SK-N-SH (cell line): ENCODE results near the gene DUSP15. TPM values are rescaled to one million over a fixed set of nuclear protein-coding genes. Genes with fewer than 3 reads are reported as not detected.

Experiments
- CTCF ChIA-PET: fragments of 300-600, 350-600 bp; formaldehyde crosslinking; extraction: SDS; loops from one replicate; lab custom pipeline; 2021; lab: Yijun Ruan, JAX
- POLR2A ChIA-PET: fragments of 350-600 bp; sonication (Branson Sonifier 250); formaldehyde crosslinking; extraction: SDS; loops from one replicate; lab custom pipeline; 2020; ENCODE audit warnings: antibody characterized with exemption, inconsistent platforms; lab: Yijun Ruan, JAX
- DNase-seq: peaks from one replicate; pipeline ENCODE4 v3.0.0; 2012
- H2AFZ ChIP-seq: fragments of 200-600 bp; sonication (generic); 2 replicates; pipeline ENCODE4 v1.8.1; 2016; ENCODE audit warnings: antibody characterized with exemption, mild to moderate bottlenecking, low read depth
- H3F3A ChIP-seq: fragments of 200-600 bp; sonication (generic); replicated peaks from 2 replicates; pipeline ENCODE3; 2016; ENCODE audit warnings: antibody characterized with exemption, mild to moderate bottlenecking; ENCODE audit not compliant: insufficient read depth
- H3K27ac ChIP-seq, 2 experiments: fragments of 200-500 bp in 1 of 2; fragments of 200-600 bp in 1 of 2; sonication (Bioruptor generic) in 1 of 2; sonication (generic), shearing (Covaris generic) in 1 of 2; 2 replicates each; pipeline versions ENCODE4 v1.5.1 to v1.6.1; 2014 to 2016; ENCODE audit warnings: low read depth in 2 of 2, inconsistent platforms in 1 of 2, low read length in 1 of 2, mild to moderate bottlenecking in 1 of 2, mixed read lengths in 1 of 2
- H3K27me3 ChIP-seq: fragments of 200-600 bp; sonication (generic), shearing (Covaris generic); 2 replicates; pipeline ENCODE4 v1.6.1; 2016; ENCODE audit warnings: mixed run types; ENCODE audit not compliant: insufficient read depth
- H3K36me3 ChIP-seq, 2 experiments: fragments of 200-500 bp in 1 of 2; fragments of 200-600 bp in 1 of 2; sonication (Bioruptor generic) in 1 of 2; sonication (generic) in 1 of 2; replicated peaks in 1 of 2; 2 replicates each; pipeline versions ENCODE3 to v1.5.1; 2014 to 2016; ENCODE audit warnings: low read length in 1 of 2, mild to moderate bottlenecking in 1 of 2; ENCODE audit not compliant: insufficient read depth in 2 of 2, control insufficient read depth in 1 of 2
- H3K4me1 ChIP-seq, 2 experiments: fragments of 200-500 bp in 1 of 2; fragments of 200-600 bp in 1 of 2; sonication (Bioruptor generic) in 1 of 2; sonication (generic), shearing (Covaris generic) in 1 of 2; 2 replicates each; pipeline versions ENCODE4 v1.5.1 to v1.6.1; 2014 to 2016; ENCODE audit warnings: low read depth in 1 of 2, low read length in 1 of 2, mixed run types in 1 of 2; ENCODE audit not compliant: insufficient read depth in 2 of 2, control insufficient read depth in 1 of 2
- H3K4me2 ChIP-seq: fragments of 200-600 bp; sonication (generic), shearing (Covaris generic); 2 replicates; pipeline ENCODE4 v1.6.1; 2017; ENCODE audit warnings: mixed run types
- H3K4me3 ChIP-seq, 2 experiments: fragments of 200-500 bp in 1 of 2; fragments of 200-600 bp in 1 of 2; sonication (Bioruptor generic) in 1 of 2; sonication (generic), shearing (Covaris generic) in 1 of 2; 2 replicates each; pipeline versions ENCODE4 v1.5.1 to v1.8.1; 2014 to 2016; ENCODE audit warnings: low read depth in 2 of 2, inconsistent platforms in 1 of 2, low read length in 1 of 2, mild to moderate bottlenecking in 1 of 2, mixed read lengths in 1 of 2, moderate library complexity in 1 of 2
- H3K79me2 ChIP-seq: fragments of 200-600 bp; sonication (generic); 2 replicates; pipeline ENCODE4 v1.8.1; 2017; ENCODE audit warnings: mild to moderate bottlenecking; ENCODE audit not compliant: insufficient read depth
- H3K9ac ChIP-seq: fragments of 200-600 bp; sonication (generic); 2 replicates; pipeline ENCODE4 v1.6.1; 2017; ENCODE audit warnings: mixed run types
- H3K9me2 ChIP-seq: fragments of 200-600 bp; sonication (generic); 2 replicates; pipeline ENCODE4 v1.6.1; 2017; ENCODE audit warnings: mixed run types
- H3K9me3 ChIP-seq: fragments of 200-600 bp; sonication (generic); 2 replicates; pipeline ENCODE4 v1.6.1; 2017; ENCODE audit warnings: mixed run types, mild to moderate bottlenecking, moderate library complexity
- H4K20me1 ChIP-seq: fragments of 200-600 bp; sonication (generic); 2 replicates; pipeline ENCODE4 v1.6.1; 2017; ENCODE audit warnings: mild to moderate bottlenecking, mixed run types; ENCODE audit not compliant: insufficient read depth
- CHD2 ChIP-seq: fragments of 150-350 bp; IDR thresholded peaks from 2 replicates; pipeline ENCODE4 v1.6.1; 2018; ENCODE audit warnings: low read length; ENCODE audit not compliant: partially characterized antibody
- CTCF ChIP-seq: fragments of 200-600 bp; sonication (generic); IDR thresholded peaks from 2 replicates; pipeline ENCODE4 v1.6.1; 2017; ENCODE audit warnings: antibody characterized with exemption, mild to moderate bottlenecking, moderate library complexity
- EP300 ChIP-seq, 2 experiments: IDR thresholded peaks; 2 replicates each; pipeline versions ENCODE4 v1.4.0 to v1.6.1; 2012; ENCODE audit warnings: borderline replicate concordance in 1 of 2, low read depth in 1 of 2, low read length in 1 of 2
- EZH2phosphoT487 ChIP-seq: fragments of 200-600 bp; sonication (generic); IDR thresholded peaks from 2 replicates; pipeline ENCODE4 v1.6.1; 2017; ENCODE audit warnings: low read depth, mixed run types, mild to moderate bottlenecking, antibody characterized with exemption, moderate library complexity, borderline replicate concordance
- FOXJ3 ChIP-seq: sonication (generic); formaldehyde crosslinking; IDR thresholded peaks from 2 replicates; pipeline ENCODE4 v1.5.1; 2020; ENCODE audit warnings: mild to moderate bottlenecking, missing genetic modification reagents
- FOXM1 ChIP-seq: IDR thresholded peaks from 2 replicates; pipeline ENCODE4 v1.4.0; 2012; ENCODE audit warnings: low read depth, mild to moderate bottlenecking
- MXI1 ChIP-seq: IDR thresholded peaks from 2 replicates; pipeline ENCODE4 v1.6.1; 2012; ENCODE audit warnings: mild to moderate bottlenecking, low read depth, low read length, improper control_type of control experiment
- NRF1 ChIP-seq: IDR thresholded peaks from 2 replicates; pipeline ENCODE4 v1.6.1; 2012; ENCODE audit warnings: low read depth, mild to moderate bottlenecking, low read length
- PBX3 ChIP-seq: IDR thresholded peaks from 2 replicates; pipeline ENCODE4; 2012
- POLR2AphosphoS5 ChIP-seq: IDR thresholded peaks from 2 replicates; pipeline ENCODE4 v1.6.1; 2012; ENCODE audit warnings: low read depth, low read length
- RAD21 ChIP-seq: IDR thresholded peaks from 2 replicates; pipeline ENCODE4 v1.6.1; 2012; ENCODE audit warnings: mild to moderate bottlenecking, low read length
- SIN3A ChIP-seq: IDR thresholded peaks from 2 replicates; pipeline ENCODE4 v1.6.1; 2012; ENCODE audit warnings: low read depth, mild to moderate bottlenecking, low read length, moderate library complexity, borderline replicate concordance
- SMC3 ChIP-seq: IDR thresholded peaks from 2 replicates; pipeline ENCODE4 v1.6.1; 2012; ENCODE audit warnings: low read depth, low read length, improper control_type of control experiment
- TAF1 ChIP-seq: IDR thresholded peaks from 2 replicates; pipeline ENCODE4 v1.6.1; 2012; ENCODE audit warnings: low read depth, mild to moderate bottlenecking, low read length, moderate library complexity, borderline replicate concordance
- TCF12 ChIP-seq: IDR thresholded peaks from 2 replicates; pipeline ENCODE4 v1.4.0; 2012
- USF1 ChIP-seq: IDR thresholded peaks from 2 replicates; pipeline ENCODE4 v1.4.0; 2012; ENCODE audit warnings: low read depth, borderline replicate concordance
- WGBS: methylation state at CpG from one replicate; pipeline ENCODE4 v1.1.6; 2017; ENCODE audit warnings: low lambda C conversion rate; 5-methylcytosine and 5-hydroxymethylcytosine counted together
- polyA plus RNA-seq, 3 experiments: library from polyadenylated mRNA; depleted of rRNA; stranded (reverse); fragments of >200 nt; gene quantifications; 2 replicates each; pipeline ENCODE4 v1.2.3, GENCODE V29; 2012

The DUSP15 gene
- polyA plus RNA-seq, 1 of the 3 experiments (the other 2 are of a cell fraction) = 5.4 TPM

- Histone ChIP-seq H4K20me1 (no peaks in the 10 kb centered on the region), H3K4me1 (peaks cover 0 to 9% of the 10 kb centered on the region in 2 experiments; a peak in 1 of 4 replicates), H2AFZ (no peak overlapping the region), H3K9me2 (no peaks in the 10 kb centered on the region), H3K9me3 (no peaks in the 10 kb centered on the region), H3K36me3 (no peaks in the 10 kb centered on the region), H3K4me3 (no peak overlapping the region), H3K27me3 (peaks cover 11% of the 10 kb centered on the region; the same call in 1 of the 2 replicates), H3K27ac (no peak overlapping the region), H3K9ac (no peak overlapping the region), H3F3A (no peaks in the 10 kb centered on the region), H3K79me2 (no peaks in the 10 kb centered on the region), H3K4me2 (no peak overlapping the region)
- POLR2A ChIA-PET = interaction anchor here (2.3 kb wide), 1 partner anchor 95 kb away, joined by 7 read pairs; the partner anchor contains the start of gene PDRG1
- DNase-seq = no peak
- WGBS = 22% methylated on average over 3 of the region's 3 CpGs
- no peak for TF ChIP-seq MXI1
- TF ChIP-seq CTCF = no peak
- no peak for TF ChIP-seq NRF1
- no peak for TF ChIP-seq EP300 (IDR thresholded peaks at IDR 0.05; ENCODE audit: borderline replicate concordance in 1 of 2, low read depth in 1 of 2, low read length in 1 of 2)
- TF ChIP-seq SIN3A = no peak
- no peak for TF ChIP-seq FOXJ3 (CRISPR knock-in tag)
- no peak for TF ChIP-seq TAF1
- TF ChIP-seq POLR2AphosphoS5 = no peak
- no peak for TF ChIP-seq PBX3
- no peak for TF ChIP-seq CHD2
- no peak for TF ChIP-seq RAD21
- TF ChIP-seq TCF12 = no peak
- no peak for TF ChIP-seq USF1
- no peak for TF ChIP-seq FOXM1
- no peak for TF ChIP-seq EZH2phosphoT487
- TF ChIP-seq SMC3 = no peak
- CTCF ChIA-PET = interaction anchor here (0.9 to 8.1 kb wide), 8 partner anchors 10 to 263 kb away, joined by 3 to 170 read pairs (median 4); partner anchors contain the start of genes FOXS1 and PDRG1
Observed at GRCh38 chr20:31856516-31856915, 13.8 kb downstream of the DUSP15 start.
